KG1 (cell line): ENCODE measurements around the gene GOSR1.

Experiments
- DNase-seq: peaks from one replicate; lab custom pipeline; 2025; lab: John Stamatoyannopoulos, UW

Gene GOSR1

GRCh38 chr17:30576326-30576861 is 99.2 kb downstream of the GOSR1 start:
- no peak for DNase-seq
